Testis (tissue), 2 donors: ENCODE measurements around the gene SEC31A.

Experiments used
- CTCF ChIP-seq, 3 experiments: fragments of 450-650 bp in 2 of 3; fragments of 200-600 bp in 1 of 3; sonication (generic) in 1 of 3; IDR thresholded peaks; one replicate each; pipeline ENCODE4 v1.5.1; 2016 to 2019; ENCODE audit warnings: antibody characterized with exemption in 3 of 3, mild to moderate bottlenecking in 2 of 3, moderate library complexity in 1 of 3
- POLR2A ChIP-seq: fragments of 450-650 bp; IDR thresholded peaks from one replicate; pipeline ENCODE4 v1.6.1; 2017; ENCODE audit warnings: antibody characterized with exemption, mild to moderate bottlenecking, moderate library complexity

GRCh38 chr4:82786828-82787227, 104.1 kb downstream of the SEC31A start:
- no peak for TF ChIP-seq CTCF (IDR thresholded peaks at IDR 0.05)
- no peak for TF ChIP-seq POLR2A
